Breast epithelium (tissue), 3 donors: ENCODE results near the gene SF1.

Experiments used
- CTCF ChIP-seq, 3 donors: fragments of 450-650 bp; IDR thresholded peaks; one replicate each; pipeline ENCODE4 v1.5.1; 2016 to 2017; ENCODE audit warnings: antibody characterized with exemption in 3 of 3, mild to moderate bottlenecking in 3 of 3, moderate library complexity in 3 of 3
- POLR2A ChIP-seq: fragments of 450-650 bp; IDR thresholded peaks from one replicate; pipeline ENCODE4 v1.6.1; 2016; ENCODE audit warnings: antibody characterized with exemption, mild to moderate bottlenecking, moderate library complexity
- POLR2AphosphoS5 ChIP-seq, 3 donors: sonication (generic); formaldehyde crosslinking; IDR thresholded peaks; one replicate each; pipeline ENCODE4 v1.6.1; 2017; ENCODE audit warnings: antibody characterized with exemption in 3 of 3

GRCh38 chr11:64802370-64803157 lies 24.2 kb upstream of the SF1 start:
- TF ChIP-seq CTCF (IDR thresholded peaks at IDR 0.05) (no peak), POLR2A (no peak), POLR2AphosphoS5 (IDR thresholded peaks at IDR 0.05) (no peak)
